K562 (cell line): ENCODE measurements around the gene LRRC15. TPM values are rescaled to one million over a fixed set of nuclear protein-coding genes. Genes with fewer than 3 reads are reported as not detected.

Source experiments
- ATAC-seq: fragments of 200-7000 bp; cut with Tn5 transposase; 3 replicates; pipeline ENCODE4 v1.9.1; 2020; ENCODE audit warnings: moderate library complexity
- BruUV-seq: library from RNA; stranded (reverse); fragments of 400-500 nt; replicated peaks from 2 replicates; lab custom pipeline; 2021; lab: Mats Ljungman, UMichigan
- CTCF ChIA-PET: fragments of 300-600 bp; formaldehyde crosslinking; extraction: SDS; loops from one replicate; lab custom pipeline; 2021; ENCODE audit warnings: low intra/inter-chr PET ratio; lab: Yijun Ruan, JAX
- POLR2A ChIA-PET: fragments of 300-600, 350-650 bp; sonication (Branson Sonifier 250); formaldehyde crosslinking; extraction: SDS; loops from one replicate; lab custom pipeline; 2021; ENCODE audit warnings: antibody characterized with exemption, inconsistent platforms; lab: Yijun Ruan, JAX
- DNase-seq, 4 experiments: peaks; one replicate each; pipeline versions ENCODE4 v3.0.0 to v3.0.0-alpha.2; 2011 to 2018; ENCODE audit warnings: low spot score in 3 of 4, mixed read lengths in 3 of 4; ENCODE audit errors: extremely low read depth in 1 of 4
- FAIRE-seq: peaks from 2 replicates; lab custom pipeline; 2011; peaks lifted over from hg19 to GRCh38; lab: Jason Lieb, UNC
- H2AFZ ChIP-seq: 2 replicates; pipeline ENCODE4 v1.6.0; 2011; ENCODE audit warnings: low read depth, low read length, control low read depth, inconsistent platforms
- H3K27ac ChIP-seq: fragments of 200-600 bp; 3 replicates; pipeline ENCODE4 v1.8.0; 2011; ENCODE audit warnings: low read depth, mild to moderate bottlenecking, control low read depth, inconsistent platforms, low read length, moderate library complexity, mixed read lengths; ENCODE audit errors: extremely low read depth
- H3K27me3 ChIP-seq, 2 experiments: fragments of 300-600 bp in 1 of 2; 2 replicates in 1 of 2; 3 replicates in 1 of 2; pipeline versions ENCODE4 v1.6.0 to v1.8.0; 2011; ENCODE audit warnings: inconsistent platforms in 2 of 2, low read length in 2 of 2, mild to moderate bottlenecking in 1 of 2, mixed read lengths in 1 of 2, moderate library complexity in 1 of 2; ENCODE audit not compliant: control insufficient read depth in 2 of 2, insufficient read depth in 2 of 2
- H3K36me3 ChIP-seq: fragments of 300-600 bp; 3 replicates; pipeline ENCODE4 v1.8.0; 2011; ENCODE audit warnings: mild to moderate bottlenecking, low read length, inconsistent platforms; ENCODE audit not compliant: control insufficient read depth, insufficient read depth
- H3K4me1 ChIP-seq, 2 experiments: fragments of 200-600 bp in 1 of 2; replicated peaks in 1 of 2; 2 replicates in 1 of 2; 3 replicates in 1 of 2; pipeline versions ENCODE4 v1.5.1 to v1.8.0; 2011; ENCODE audit warnings: inconsistent platforms in 2 of 2, low read length in 2 of 2, mild to moderate bottlenecking in 1 of 2, mixed read lengths in 1 of 2, moderate library complexity in 1 of 2; ENCODE audit not compliant: control insufficient read depth in 2 of 2, insufficient read depth in 2 of 2
- H3K4me2 ChIP-seq: 2 replicates; pipeline ENCODE4 v1.6.1; 2011; ENCODE audit warnings: low read length, control low read depth, inconsistent platforms, mixed read lengths; ENCODE audit not compliant: insufficient read depth
- H3K4me3 ChIP-seq: fragments of 200-600 bp; sonication (generic), shearing (Covaris generic); 2 replicates; pipeline ENCODE4 v1.5.1; 2016; ENCODE audit warnings: control low read depth, inconsistent platforms
- H3K79me2 ChIP-seq: fragments of 200-600 bp; 3 replicates; pipeline ENCODE4 v1.8.0; 2011; ENCODE audit warnings: low read length, inconsistent platforms; ENCODE audit not compliant: control insufficient read depth, insufficient read depth
- H3K9ac ChIP-seq, 2 experiments: 2 replicates each; pipeline versions ENCODE4 v1.6.0 to v1.6.1; 2011; ENCODE audit warnings: low read depth in 2 of 2, low read length in 2 of 2, control low read depth in 1 of 2, inconsistent platforms in 1 of 2, mild to moderate bottlenecking in 1 of 2, mixed read lengths in 1 of 2; ENCODE audit not compliant: insufficient read depth in 1 of 2
- H3K9me1 ChIP-seq: one replicate; pipeline ENCODE4 v1.6.0; 2011; ENCODE audit warnings: inconsistent platforms, mild to moderate bottlenecking, low read length, moderate library complexity; ENCODE audit not compliant: control insufficient read depth, insufficient read depth
- H3K9me3 ChIP-seq: replicated peaks from 2 replicates; pipeline ENCODE4 v1.5.1; 2011; ENCODE audit warnings: low read depth, low read length, inconsistent platforms; ENCODE audit not compliant: control insufficient read depth, insufficient read depth
- H4K20me1 ChIP-seq: replicated peaks from 2 replicates; pipeline ENCODE4 v1.6.1; 2011; ENCODE audit warnings: low read length, inconsistent platforms, mixed read lengths; ENCODE audit not compliant: control insufficient read depth, insufficient read depth
- BRD4 ChIP-seq: fragments of 200-600 bp; sonication (generic); IDR thresholded peaks from 2 replicates; pipeline ENCODE4 v1.6.1; 2017; ENCODE audit warnings: inconsistent platforms
- KAT2B ChIP-seq: IDR thresholded peaks from one replicate; pipeline ENCODE4 v1.6.1; 2012; ENCODE audit warnings: low read depth, mild to moderate bottlenecking, control low read depth, inconsistent platforms, low read length, moderate library complexity
- KAT8 ChIP-seq: fragments of 450-650 bp; IDR thresholded peaks from 2 replicates; pipeline ENCODE4 v1.6.1; 2016; ENCODE audit warnings: low read depth, mild to moderate bottlenecking
- KDM4B ChIP-seq, 2 experiments: fragments of 450-650 bp in 1 of 2; sonication (generic) in 1 of 2; IDR thresholded peaks; 2 replicates each; pipeline ENCODE4 v1.6.1; 2016 to 2017; ENCODE audit warnings: borderline replicate concordance in 2 of 2, antibody characterized with exemption in 1 of 2, low read depth in 1 of 2, mild to moderate bottlenecking in 1 of 2
- MCM7 ChIP-seq, 2 experiments: fragments of 450-650 bp; IDR thresholded peaks; 2 replicates each; pipeline ENCODE4 v1.6.1; 2016 to 2018
- MEF2A ChIP-seq: IDR thresholded peaks from 2 replicates; pipeline ENCODE4 v1.6.1; 2011; ENCODE audit warnings: low read depth, mild to moderate bottlenecking, low read length, moderate library complexity; ENCODE audit not compliant: control insufficient read depth
- MEIS2 ChIP-seq: fragments of 450-650 bp; IDR thresholded peaks from 2 replicates; pipeline ENCODE4 v1.6.1; 2014; ENCODE audit warnings: mild to moderate bottlenecking; ENCODE audit not compliant: partially characterized antibody
- MNT ChIP-seq, 2 experiments: fragments of 450-650 bp; conservative IDR thresholded peaks; 2 replicates each; pipeline ENCODE4 v1.6.1; 2017; ENCODE audit warnings: mild to moderate bottlenecking in 2 of 2, moderate library complexity in 2 of 2
- PBX2 ChIP-seq, 2 experiments: IDR thresholded peaks in 1 of 2; conservative IDR thresholded peaks in 1 of 2; 2 replicates each; pipeline ENCODE4 v1.6.1; 2016; ENCODE audit warnings: low read depth in 2 of 2, mild to moderate bottlenecking in 1 of 2, missing compliant biosample characterization in 1 of 2, missing genetic modification characterization in 1 of 2, moderate library complexity in 1 of 2
- PKNOX1 ChIP-seq: fragments of 450-650 bp; IDR thresholded peaks from 2 replicates; pipeline ENCODE4 v1.6.1; 2016
- PTRF ChIP-seq: fragments of 450-650 bp; IDR thresholded peaks from 2 replicates; pipeline ENCODE4 v1.6.1; 2016; ENCODE audit warnings: mild to moderate bottlenecking, missing genetic modification characterization, missing compliant biosample characterization
- SMAD4 ChIP-seq: fragments of 250-450 bp; sonication (Bioruptor Pico); conservative IDR thresholded peaks from 2 replicates; pipeline ENCODE4 v1.8.0; 2021; ENCODE audit warnings: inconsistent platforms, mild to moderate bottlenecking, moderate library complexity
- SRF ChIP-seq, 2 experiments: fragments of 250-450, 450-650 bp in 1 of 2; sonication (Bioruptor Pico) in 1 of 2; sonication (generic) in 1 of 2; formaldehyde crosslinking; IDR thresholded peaks; 2 replicates each; pipeline versions ENCODE4 v1.5.0 to v1.5.1; 2020 to 2022; ENCODE audit warnings: mild to moderate bottlenecking in 1 of 2, missing genetic modification reagents in 1 of 2
- XRCC4 ChIP-seq: IDR thresholded peaks from one replicate; pipeline ENCODE4 v1.6.1; 2011; ENCODE audit not compliant: insufficient read depth, insufficient read length; ENCODE audit errors: extremely low read depth
- ZNF584 ChIP-seq: fragments of 200-800 bp; sonication (Bioruptor generic); IDR thresholded peaks from 2 replicates; pipeline ENCODE4 v1.6.1; 2016; ENCODE audit warnings: low read depth, mild to moderate bottlenecking, missing genetic modification characterization, missing compliant biosample characterization
- WGBS: fragments of 100-300 bp; shearing (Covaris generic); methylation state at CpG from one replicate; pipeline ENCODE4 v1.1.6; 2016; ENCODE audit warnings: low coverage, mixed read lengths; ENCODE audit not compliant: insufficient coverage; ENCODE audit errors: missing lambda C conversion rate; 5-methylcytosine and 5-hydroxymethylcytosine counted together
- in situ Hi-C: fragments of 300-500 bp; cut with MboI; formaldehyde crosslinking; loops from 4 replicates; pipeline ENCODE4 v1.15.0; 2018; ENCODE audit warnings: inconsistent platforms, mixed read lengths
- intact Hi-C: fragments of 100-400 bp; cut with micrococcal nuclease; formaldehyde crosslinking; loops from 2 replicates; pipeline ENCODE4 v1.14.2; 2022
- polyA plus RNA-seq, 8 experiments: library from polyadenylated mRNA; depleted of rRNA in 4 of 8; stranded (reverse) in 5 of 8; unstranded in 3 of 8; fragments of >200 nt; fragmentation: Nextera tagmentation in 2 of 8; fragmentation: Illumina TruSeq in 1 of 8; extraction: Ambion mirVana in 2 of 8; extraction: Trizol in 1 of 8; gene quantifications; 2 replicates each; pipeline versions ENCODE4 v1.2.1 to v1.2.3, GENCODE V29; 2011 to 2014; ENCODE audit warnings: inconsistent platforms in 1 of 8, missing spikeins in 1 of 8
- total RNA-seq, 7 experiments: library from RNA; depleted of rRNA in 6 of 7; stranded (reverse); fragments of >200 nt in 6 of 7; fragmentation: Illumina TruSeq in 2 of 7; extraction: Trizol in 2 of 7; gene quantifications; 2 replicates each; pipeline versions ENCODE4 v1.2.1 to v1.2.3, GENCODE V29; 2011 to 2021; ENCODE audit warnings: low replicate concordance in 1 of 7

LRRC15 gene
- total and polyA plus RNA-seq, 9 of the 15 experiments (the other 6 are each of a cell fraction or from before 2014, with no cell fraction given), result not detected

- no peak for TF ChIP-seq KAT2B
- no peak for TF ChIP-seq KAT8
- TF ChIP-seq KDM4B (IDR thresholded peaks at IDR 0.05; ENCODE audit: borderline replicate concordance in 2 of 2, low read depth in 1 of 2), result no peak
- TF ChIP-seq BRD4, result no peak
These were observed 29.7 kb downstream of the LRRC15 start (continued) for GRCh38 chr3:194339840-194340239.

- H3K4me3 ChIP-seq, result no peak overlapping the region
- intact Hi-C loops, result loop anchor here (10.0 kb wide), 2 partner anchors 765 to 925 kb away; no protein-coding TSS in a partner anchor
- DNase-seq, result peak in 1 of 4 experiments; percentile 20
- no peak overlapping the region for H3K27ac ChIP-seq
- no peak overlapping the region for H3K4me2 ChIP-seq
- 13% methylated on average over 9 of the region's 9 CpGs for whole genome bisulfite sequencing
- peak; percentile 15 for FAIRE-seq
- no peaks in the 10 kb centered on the region for H3K36me3 ChIP-seq
- H3K9me3 ChIP-seq, result no peaks in the 10 kb centered on the region
- no TSS peak for BruUV-seq
- H3K27me3 ChIP-seq, result peaks cover 44 to 70% of the 10 kb centered on the region in 2 experiments
- peak; percentile 55 for ATAC-seq
- peaks cover 3% of the 10 kb centered on the region for H4K20me1 ChIP-seq
- in situ Hi-C loops, result loop anchor here (5.0 to 25.0 kb wide), 3 partner anchors 63 to 1877 kb away; no protein-coding TSS in a partner anchor
- CTCF ChIA-PET, result interaction anchor here (0.6 kb wide), 1 partner anchor 559 kb away, joined by 3 read pairs; no protein-coding TSS in a partner anchor
- H3K4me1 ChIP-seq, result peaks cover 0 to 13% of the 10 kb centered on the region in 2 experiments; a peak in 2 of 5 replicates
- H3K79me2 ChIP-seq, result no peaks in the 10 kb centered on the region
- H3K9me1 ChIP-seq, result no peaks in the 10 kb centered on the region
- no peak overlapping the region for H2AFZ ChIP-seq
- H3K9ac ChIP-seq, result no peak overlapping the region
- POLR2A ChIA-PET, result interaction anchor here (0.5 to 1.0 kb wide), 2 partner anchors 140 to 924 kb away, joined by 3 read pairs; no protein-coding TSS in a partner anchor
- TF ChIP-seq MEIS2 (peak; percentile 2), SRF (CRISPR knock-in tag; IDR thresholded peaks at IDR 0.05) (no peak), MNT (conservative IDR thresholded peaks at IDR 0.05) (no peak), PTRF (tag) (no peak), XRCC4 (no peak), PBX2 (CRISPR knock-in tag; IDR thresholded peaks at IDR 0.05; ENCODE audit: low read depth) (no peak), PBX2 (tag; conservative IDR thresholded peaks at IDR 0.05; ENCODE audit: low read depth) (0 out of 2 replicates have a peak, but pooled peaks have one; percentile 16), ZNF584 (CRISPR knock-in tag) (no peak), MCM7 (IDR thresholded peaks at IDR 0.05) (no peak), PKNOX1 (peak; percentile 83), SMAD4 (CRISPR knock-in tag) (no peak), MEF2A (no peak)
These were observed 30.2 kb downstream of the LRRC15 start for GRCh38 chr3:194339356-194339755.
